ENCODE results near the gene CD28. TPM values are rescaled to one million over a fixed set of nuclear protein-coding genes. Genes with fewer than 3 reads are reported as not detected.
A peak's percentile ranks its signal among the peaks of the same experiment; 100 is the strongest.

Gene CD28
- total RNA-seq, result 1 to 10 TPM in 1 of 2 donors, under 1 TPM in 1; 0.55 to 1.6 TPM

DNA sequence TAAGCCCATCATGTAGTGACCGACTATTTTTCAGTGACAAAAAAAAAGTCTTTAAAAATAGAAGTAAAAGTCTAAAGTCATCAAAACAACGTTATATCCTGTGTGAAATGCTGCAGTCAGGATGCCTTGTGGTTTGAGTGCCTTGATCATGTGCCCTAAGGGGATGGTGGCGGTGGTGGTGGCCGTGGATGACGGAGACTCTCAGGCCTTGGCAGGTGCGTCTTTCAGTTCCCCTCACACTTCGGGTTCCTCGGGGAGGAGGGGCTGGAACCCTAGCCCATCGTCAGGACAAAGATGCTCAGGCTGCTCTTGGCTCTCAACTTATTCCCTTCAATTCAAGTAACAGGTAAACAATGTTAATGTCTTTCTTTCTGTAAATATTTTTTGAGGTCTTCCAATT lies at the start of gene CD28:
TSS of gene CD28 (plus strand) at position 237 of the 400 bp plus-strand sequence. CDS start at position 295, 58 bp downstream.
- H3K4me3 ChIP-seq, result no peak within 1 kb of the TSS
- DNase-seq (ENCODE audit: low spot score), result no peak
- H3K4me1 ChIP-seq, result no peaks in the 10 kb centered on the region
- H3K27me3 ChIP-seq, result no peaks in the 10 kb centered on the region
- H3K27ac ChIP-seq, result peak within 1 kb of the TSS in 1 of 2 donors; percentile 23
- peaks cover 0 to 10% of the 10 kb centered on the region in 2 donors for H3K9me3 ChIP-seq
- no peaks in the 10 kb centered on the region for H3K36me3 ChIP-seq
- TF ChIP-seq, protein P1, sequence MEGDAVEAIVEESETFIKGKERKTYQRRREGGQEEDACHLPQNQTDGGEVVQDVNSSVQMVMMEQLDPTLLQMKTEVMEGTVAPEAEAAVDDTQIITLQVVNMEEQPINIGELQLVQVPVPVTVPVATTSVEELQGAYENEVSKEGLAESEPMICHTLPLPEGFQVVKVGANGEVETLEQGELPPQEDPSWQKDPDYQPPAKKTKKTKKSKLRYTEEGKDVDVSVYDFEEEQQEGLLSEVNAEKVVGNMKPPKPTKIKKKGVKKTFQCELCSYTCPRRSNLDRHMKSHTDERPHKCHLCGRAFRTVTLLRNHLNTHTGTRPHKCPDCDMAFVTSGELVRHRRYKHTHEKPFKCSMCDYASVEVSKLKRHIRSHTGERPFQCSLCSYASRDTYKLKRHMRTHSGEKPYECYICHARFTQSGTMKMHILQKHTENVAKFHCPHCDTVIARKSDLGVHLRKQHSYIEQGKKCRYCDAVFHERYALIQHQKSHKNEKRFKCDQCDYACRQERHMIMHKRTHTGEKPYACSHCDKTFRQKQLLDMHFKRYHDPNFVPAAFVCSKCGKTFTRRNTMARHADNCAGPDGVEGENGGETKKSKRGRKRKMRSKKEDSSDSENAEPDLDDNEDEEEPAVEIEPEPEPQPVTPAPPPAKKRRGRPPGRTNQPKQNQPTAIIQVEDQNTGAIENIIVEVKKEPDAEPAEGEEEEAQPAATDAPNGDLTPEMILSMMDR (IDR thresholded peaks at IDR 0.05), result no peak

- Histone ChIP-seq H3K36me3 (no peaks in the 10 kb centered on the region), H3K4me1 (no peaks in the 10 kb centered on the region), H3K9me3 (no peaks in the 10 kb centered on the region), H3K4me3 (no peak overlapping the region), H3K27me3 (no peaks in the 10 kb centered on the region), H3K27ac (peak overlapping the region in 1 of 2 donors; percentile 23)
- TF ChIP-seq, protein P1 (IDR thresholded peaks at IDR 0.05), result no peak
- no peak for DNase-seq (ENCODE audit: low spot score)
Observed at GRCh38 chr2:203659331-203660049, 46.9 kb upstream of the CD28 start.

GRCh38 chr2:203660465-203660864 lies 46.0 kb upstream of the CD28 start:
- Histone ChIP-seq H3K27ac (no peak overlapping the region), H3K36me3 (no peaks in the 10 kb centered on the region), H3K4me1 (no peaks in the 10 kb centered on the region), H3K4me3 (no peak overlapping the region), H3K27me3 (no peaks in the 10 kb centered on the region), H3K9me3 (no peaks in the 10 kb centered on the region)
- TF ChIP-seq, protein P1 (IDR thresholded peaks at IDR 0.05), result no peak
- DNase-seq (ENCODE audit: low spot score), result no peak

DNA sequence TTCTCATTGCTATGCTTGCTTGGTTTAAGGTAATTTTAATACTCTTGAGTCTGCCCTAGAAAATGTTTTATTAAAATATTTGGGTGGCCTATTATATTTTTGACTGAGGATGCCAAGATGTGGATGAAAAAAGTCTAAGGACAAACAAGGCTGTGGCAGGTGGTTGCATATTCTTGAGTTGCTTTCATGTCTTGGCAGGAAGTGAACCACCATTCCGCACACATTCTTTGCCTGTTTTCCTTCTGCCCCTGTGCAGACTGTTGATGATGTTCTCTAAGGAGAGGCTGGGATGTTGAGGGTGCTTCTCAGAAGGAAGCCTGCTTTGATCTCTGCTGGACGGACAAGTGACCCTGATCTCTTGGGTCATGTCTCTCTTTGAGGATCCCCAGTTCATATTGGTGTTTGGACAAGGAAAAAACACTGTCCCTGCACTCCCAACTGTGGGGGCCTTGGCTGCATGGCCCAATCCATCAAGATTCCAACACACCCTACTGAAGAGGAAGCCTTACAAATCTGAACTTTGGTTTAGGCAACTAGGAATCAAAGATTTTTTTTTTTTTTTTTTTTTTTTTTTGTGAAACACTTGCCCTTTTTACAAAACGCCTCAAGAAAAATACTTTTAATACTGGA lies 45.0 kb upstream of the CD28 start:
- TF ChIP-seq, protein P1 (IDR thresholded peaks at IDR 0.05), result no peak
- Histone ChIP-seq H3K27ac (no peak overlapping the region), H3K4me3 (no peak overlapping the region), H3K36me3 (no peaks in the 10 kb centered on the region), H3K27me3 (no peaks in the 10 kb centered on the region), H3K9me3 (no peaks in the 10 kb centered on the region), H3K4me1 (no peaks in the 10 kb centered on the region)
- no peak for DNase-seq (ENCODE audit: low spot score)

- H3K4me3 ChIP-seq, result no peak overlapping the region
- no peaks in the 10 kb centered on the region for H3K9me3 ChIP-seq
- no peak overlapping the region for H3K27ac ChIP-seq
- H3K27me3 ChIP-seq, result no peaks in the 10 kb centered on the region
- H3K4me1 ChIP-seq, result no peaks in the 10 kb centered on the region
- no peaks in the 10 kb centered on the region for H3K36me3 ChIP-seq
- no peak for DNase-seq (ENCODE audit: low spot score)
- TF ChIP-seq, protein P1 (IDR thresholded peaks at IDR 0.05), result no peak
Observed at GRCh38 chr2:203662487-203662886, 44.0 kb upstream of the CD28 start.
